H1 (cell line): ENCODE results near the gene H2AZ2. TPM values are rescaled to one million over a fixed set of nuclear protein-coding genes. Genes with fewer than 3 reads are reported as not detected.
A peak's percentile ranks its signal among the peaks of the same experiment; 100 is the strongest.

ENCODE experiments used
- CTCF ChIA-PET: fragments of 300-600 bp; sonication (Branson Sonifier 250); formaldehyde crosslinking; loops from one replicate; lab custom pipeline; 2021; ENCODE audit not compliant: partially characterized antibody; lab: Charles Lee
- POLR2A ChIA-PET: fragments of 300-600 bp; sonication (Branson Sonifier 250); formaldehyde crosslinking; loops from one replicate; lab custom pipeline; 2021; ENCODE audit warnings: inconsistent platforms; ENCODE audit not compliant: partially characterized antibody; lab: Charles Lee
- DNase-seq, 2 experiments: peaks; one replicate each; pipeline versions ENCODE4 v3.0.0 to v3.0.0-alpha.2; 2010 to 2022; ENCODE audit warnings: low spot score in 2 of 2, low read depth in 1 of 2, mixed read lengths in 1 of 2
- FAIRE-seq: peaks from 2 replicates; lab custom pipeline; 2011; peaks lifted over from hg19 to GRCh38; lab: Jason Lieb, UNC
- H2AFZ ChIP-seq: 2 replicates; pipeline ENCODE4 v1.8.1; 2012; ENCODE audit warnings: low read length, inconsistent platforms
- H2AK5ac ChIP-seq: 2 replicates; pipeline ENCODE4 v1.6.1; 2013; ENCODE audit warnings: low read depth, low read length
- H2BK120ac ChIP-seq: replicated peaks from 2 replicates; pipeline ENCODE3; 2013; ENCODE audit warnings: low read depth, low read length, inconsistent platforms
- H2BK12ac ChIP-seq: 2 replicates; pipeline ENCODE4 v1.6.1; 2013; ENCODE audit warnings: low read depth, low read length
- H2BK15ac ChIP-seq: 2 replicates; pipeline ENCODE4 v1.6.1; 2013; ENCODE audit warnings: low read length
- H2BK20ac ChIP-seq: 2 replicates; pipeline ENCODE4 v1.6.1; 2013; ENCODE audit warnings: low read length
- H2BK5ac ChIP-seq: 2 replicates; pipeline ENCODE4 v1.6.1; 2013; ENCODE audit warnings: low read depth, low read length
- H3K14ac ChIP-seq: 2 replicates; pipeline ENCODE4 v1.6.1; 2013; ENCODE audit warnings: inconsistent platforms; ENCODE audit not compliant: insufficient read length
- H3K18ac ChIP-seq: 2 replicates; pipeline ENCODE4 v1.6.1; 2013; ENCODE audit warnings: low read length; ENCODE audit errors: extremely low read depth
- H3K23ac ChIP-seq: 2 replicates; pipeline ENCODE4 v1.6.1; 2013; ENCODE audit warnings: inconsistent platforms; ENCODE audit not compliant: insufficient read length
- H3K23me2 ChIP-seq: 2 replicates; pipeline ENCODE4 v1.6.1; 2013; ENCODE audit warnings: low read depth, low read length
- H3K27ac ChIP-seq: 2 replicates; pipeline ENCODE4 v1.6.1; 2011; ENCODE audit warnings: low read depth, low read length, inconsistent platforms
- H3K27me3 ChIP-seq, 4 experiments: replicated peaks in 1 of 4; 1 replicate in 1 of 4; 2 replicates in 3 of 4; pipeline versions ENCODE4 v1.6.1 to v1.8.1; 2011 to 2013; ENCODE audit warnings: low read length in 3 of 4, mild to moderate bottlenecking in 3 of 4, inconsistent platforms in 2 of 4, mixed read lengths in 2 of 4, moderate library complexity in 1 of 4; ENCODE audit not compliant: control insufficient read depth in 3 of 4, insufficient read depth in 3 of 4; ENCODE audit errors: extremely low read depth in 1 of 4
- H3K36me3 ChIP-seq, 4 experiments: 2 replicates each; pipeline versions ENCODE4 v1.6.1 to v1.8.1; 2011 to 2013; ENCODE audit warnings: mild to moderate bottlenecking in 4 of 4, low read length in 3 of 4, moderate library complexity in 2 of 4, control low read depth in 1 of 4, inconsistent platforms in 1 of 4; ENCODE audit not compliant: insufficient read depth in 4 of 4, control insufficient read depth in 2 of 4
- H3K4ac ChIP-seq: replicated peaks from 2 replicates; pipeline ENCODE3; 2013; ENCODE audit warnings: low read length, low read depth, mixed read lengths, inconsistent platforms; ENCODE audit not compliant: insufficient read length
- H3K4me1 ChIP-seq, 4 experiments: replicated peaks in 1 of 4; 1 replicate in 1 of 4; 2 replicates in 3 of 4; pipeline versions ENCODE4 v1.6.1 to v1.8.1; 2011 to 2013; ENCODE audit warnings: low read length in 3 of 4, inconsistent platforms in 2 of 4, mixed read lengths in 1 of 4; ENCODE audit not compliant: insufficient read depth in 4 of 4, control insufficient read depth in 3 of 4
- H3K4me2 ChIP-seq, 2 experiments: 2 replicates each; pipeline versions ENCODE4 v1.6.1 to v1.8.1; 2011 to 2013; ENCODE audit warnings: low read depth in 2 of 2, low read length in 2 of 2, control low read depth in 1 of 2, inconsistent platforms in 1 of 2, mild to moderate bottlenecking in 1 of 2; ENCODE audit not compliant: insufficient read depth in 1 of 2
- H3K4me3 ChIP-seq, 4 experiments: fragments of 200-600, 300-600 bp in 1 of 4; sonication (generic), shearing (Covaris generic), sonication (Bioruptor Twin) in 1 of 4; 2 replicates each; pipeline versions ENCODE4 v1.5.1 to v1.8.1; 2011 to 2016; ENCODE audit warnings: low read length in 4 of 4, low read depth in 3 of 4, control low read depth in 2 of 4, inconsistent platforms in 2 of 4, mild to moderate bottlenecking in 2 of 4, mixed read lengths in 1 of 4, moderate library complexity in 1 of 4; ENCODE audit not compliant: insufficient read depth in 2 of 4; ENCODE audit errors: extremely low read depth in 1 of 4
- H3K56ac ChIP-seq: replicated peaks from 2 replicates; pipeline ENCODE3; 2013; ENCODE audit warnings: low read depth, mild to moderate bottlenecking, mixed read lengths, low read length, inconsistent platforms; ENCODE audit not compliant: insufficient read length
- H3K79me1 ChIP-seq: 2 replicates; pipeline ENCODE4 v1.6.1; 2013; ENCODE audit warnings: low read depth, low read length, control low read depth
- H3K79me2 ChIP-seq, 2 experiments: 2 replicates each; pipeline versions ENCODE4 v1.6.1 to v1.8.1; 2012 to 2013; ENCODE audit warnings: low read length in 2 of 2, mild to moderate bottlenecking in 2 of 2, inconsistent platforms in 1 of 2; ENCODE audit not compliant: insufficient read depth in 2 of 2, control insufficient read depth in 1 of 2
- H3K9ac ChIP-seq, 4 experiments: replicated peaks in 1 of 4; 1 replicate in 1 of 4; 2 replicates in 3 of 4; pipeline versions ENCODE4 v1.6.1 to v1.8.1; 2011 to 2013; ENCODE audit warnings: low read depth in 3 of 4, low read length in 3 of 4, control low read depth in 2 of 4, mild to moderate bottlenecking in 2 of 4, moderate library complexity in 2 of 4, inconsistent platforms in 1 of 4; ENCODE audit errors: extremely low read depth in 1 of 4
- H3K9me3 ChIP-seq, 2 experiments: 2 replicates each; pipeline versions ENCODE4 v1.6.1 to v1.8.1; 2012 to 2013; ENCODE audit warnings: mild to moderate bottlenecking in 2 of 2, moderate library complexity in 2 of 2, control low read depth in 1 of 2, inconsistent platforms in 1 of 2, low read depth in 1 of 2, low read length in 1 of 2, mixed read lengths in 1 of 2; ENCODE audit not compliant: insufficient read depth in 2 of 2
- H4K20me1 ChIP-seq, 2 experiments: replicated peaks in 1 of 2; 2 replicates each; pipeline versions ENCODE3 to v1.8.1; 2011 to 2013; ENCODE audit warnings: inconsistent platforms in 2 of 2, low read length in 2 of 2, mild to moderate bottlenecking in 1 of 2; ENCODE audit not compliant: insufficient read depth in 2 of 2, control insufficient read depth in 1 of 2
- H4K5ac ChIP-seq: 2 replicates; pipeline ENCODE4 v1.6.1; 2013; ENCODE audit warnings: low read length, low read depth, mixed read lengths, inconsistent platforms; ENCODE audit not compliant: insufficient read length
- H4K8ac ChIP-seq: 2 replicates; pipeline ENCODE4 v1.8.0; 2013; ENCODE audit warnings: mild to moderate bottlenecking, moderate library complexity, low read length, inconsistent platforms; ENCODE audit not compliant: insufficient read depth; ENCODE audit errors: extremely low read depth
- H4K91ac ChIP-seq: replicated peaks from 2 replicates; pipeline ENCODE3; 2013; ENCODE audit warnings: low read length, mixed read lengths, inconsistent platforms; ENCODE audit not compliant: insufficient read length
- TAF7 ChIP-seq: optimal IDR thresholded peaks from 2 replicates; pipeline ENCODE3; 2011; ENCODE audit warnings: low read depth, mild to moderate bottlenecking, inconsistent platforms, low read length, moderate library complexity, borderline replicate concordance
- WGBS, 2 experiments: shearing (Covaris generic) in 1 of 2; methylation state at CpG; one replicate each; pipeline versions ENCODE4 v1.1.6 to v1.1.7; 2013 to 2015; ENCODE audit warnings: low lambda C conversion rate in 2 of 2, mixed read lengths in 2 of 2, inconsistent platforms in 1 of 2, low coverage in 1 of 2, missing lambda C conversion rate in 1 of 2; ENCODE audit not compliant: insufficient replicate concordance in 2 of 2, insufficient coverage in 1 of 2, insufficient read length in 1 of 2; ENCODE audit errors: extremely low coverage in 1 of 2, missing lambda C conversion rate in 1 of 2; 5-methylcytosine and 5-hydroxymethylcytosine counted together
- polyA plus RNA-seq, 7 experiments: library from polyadenylated mRNA; depleted of rRNA in 3 of 7; stranded (reverse) in 5 of 7; unstranded in 2 of 7; fragments of >200 nt in 5 of 7; fragments of 200-250 nt in 2 of 7; gene quantifications; 1 replicate in 5 of 7; 2 replicates in 1 of 7; 4 replicates in 1 of 7; pipeline versions ENCODE4 v1.2.1 to v1.2.3, GENCODE V29; 2011 to 2013; ENCODE audit warnings: missing spikeins in 2 of 7, mixed read lengths in 2 of 7
- total RNA-seq: library from RNA; stranded (reverse); fragmentation: NEBNext Ultra II Directional; extraction: Animal tissue kit (Norgen Biotek cat#: 25700); gene quantifications from 2 replicates; pipeline ENCODE4 v1.2.1, GENCODE V29; 2021

The H2AZ2 gene
- total and polyA plus RNA-seq, 2 of the 8 experiments (the other 6 are each of a cell fraction or from before 2014, with no cell fraction given), result 168 to 187 TPM

- Histone ChIP-seq H4K8ac (no peak overlapping the region), H4K91ac (no peak overlapping the region), H2BK12ac (no peak overlapping the region), H3K9ac (no peak overlapping the region), H3K27me3 (no peaks in the 10 kb centered on the region), H3K9me3 (no peaks in the 10 kb centered on the region), H3K79me1 (0 out of 2 replicates have a peak, but pooled peaks cover 7% of the 10 kb centered on the region), H3K4me3 (peak overlapping the region in 1 of 4 experiments; percentile 84; a peak in 3 of 8 replicates), H3K27ac (no peak overlapping the region), H2AFZ (no peak overlapping the region), H2AK5ac (no peak overlapping the region), H3K4me1 (peaks cover 0 to 11% (median 5%) of the 10 kb centered on the region in 4 experiments; a peak in 4 of 7 replicates), H3K79me2 (peaks cover 15 to 54% of the 10 kb centered on the region in 2 experiments), H2BK20ac (no peak overlapping the region), H3K14ac (no peak overlapping the region), H2BK5ac (no peak overlapping the region), H3K56ac (no peak overlapping the region), H2BK120ac (no peak overlapping the region), H3K4me2 (peak overlapping the region; percentile 13 to 45; a peak in 2 of 4 replicates), H4K20me1 (peaks cover 2 to 11% of the 10 kb centered on the region in 2 experiments), H3K18ac (no peak overlapping the region), H4K5ac (no peak overlapping the region), H3K23ac (no peak overlapping the region), H3K4ac (no peak overlapping the region), H2BK15ac (no peak overlapping the region), H3K23me2 (no peaks in the 10 kb centered on the region; the same call in 1 of the 2 replicates), H3K36me3 (peaks cover 0 to 21% (median 2%) of the 10 kb centered on the region in 4 experiments; a peak in 3 of 8 replicates)
- no peak for FAIRE-seq
- no peak for DNase-seq
- CTCF ChIA-PET, result interaction anchor here (0.6 to 1.5 kb wide), 2 partner anchors 22 to 32 kb away, joined by 3 read pairs; no protein-coding TSS in a partner anchor
- POLR2A ChIA-PET, result interaction anchor here (1.5 to 2.6 kb wide), 3 partner anchors 7 to 23 kb away, joined by 4 to 13 read pairs (median 5); no protein-coding TSS in a partner anchor
- WGBS, 2 experiments, result 88% methylated on average over 4 of the region's 4 CpGs; no CpG with 5 or more reads in 1 of the 2 experiments
- TF ChIP-seq TAF7, result no peak
These were observed 32.6 kb upstream of the H2AZ2 start for GRCh38 chr7:44880317-44881018.
